K562 (cell line): Measurements from ENCODE around the gene STPG4. TPM values are rescaled to one million over a fixed set of nuclear protein-coding genes. Genes with fewer than 3 reads are reported as not detected.

Experiments used
- ARNT ChIP-seq, 2 experiments: fragments of 450-650 bp; IDR thresholded peaks; 2 replicates each; pipeline ENCODE4 v1.6.1; 2016; ENCODE audit warnings: mild to moderate bottlenecking in 1 of 2
- BHLHE40 ChIP-seq: IDR thresholded peaks from 2 replicates; pipeline ENCODE4 v1.6.1; 2011; ENCODE audit warnings: low read length, improper control_type of control experiment
- CREBBP ChIP-seq: IDR thresholded peaks from one replicate; pipeline ENCODE4 v1.6.1; 2012; ENCODE audit warnings: low read depth, mild to moderate bottlenecking, control low read depth, inconsistent platforms, low read length
- DLX4 ChIP-seq: fragments of 250-450 bp; sonication (Bioruptor Pico); IDR thresholded peaks from 2 replicates; pipeline ENCODE4 v1.6.1; 2021; ENCODE audit warnings: mild to moderate bottlenecking
- FOXP1 ChIP-seq: sonication (generic); formaldehyde crosslinking; IDR thresholded peaks from 2 replicates; pipeline ENCODE4 v1.8.0; 2022; ENCODE audit warnings: mild to moderate bottlenecking, missing genetic modification reagents
- GMEB1 ChIP-seq: fragments of 250-450 bp; sonication (Bioruptor Pico); IDR thresholded peaks from 2 replicates; pipeline ENCODE4 v1.4.0; 2020; ENCODE audit warnings: mild to moderate bottlenecking
- HNRNPUL1 ChIP-seq: fragments of 200-400 bp; formaldehyde crosslinking; IDR thresholded peaks from 2 replicates; pipeline ENCODE4 v1.6.1; 2017; ENCODE audit warnings: low read length
- IRF1 ChIP-seq: sonication (generic); formaldehyde crosslinking; IDR thresholded peaks from 2 replicates; pipeline ENCODE4 v1.8.0; 2022; ENCODE audit warnings: missing genetic modification reagents, mild to moderate bottlenecking, borderline replicate concordance
- KHSRP ChIP-seq: fragments of 450-650 bp; IDR thresholded peaks from 2 replicates; pipeline ENCODE4 v1.6.1; 2017
- MECOM ChIP-seq: fragments of 250-450 bp; sonication (Bioruptor Pico); IDR thresholded peaks from 2 replicates; pipeline ENCODE4 v1.8.0; 2022; ENCODE audit warnings: inconsistent platforms
- MTA1 ChIP-seq: fragments of 450-650 bp; IDR thresholded peaks from 2 replicates; pipeline ENCODE4 v1.6.1; 2017; ENCODE audit warnings: borderline replicate concordance
- NCOA1 ChIP-seq: fragments of 450-650 bp; IDR thresholded peaks from 2 replicates; pipeline ENCODE4 v1.6.1; 2016; ENCODE audit warnings: low read depth
- NR1H2 ChIP-seq: sonication (generic); formaldehyde crosslinking; IDR thresholded peaks from 2 replicates; pipeline ENCODE4 v1.4.0; 2020; ENCODE audit warnings: mild to moderate bottlenecking, missing genetic modification reagents
- POLR2AphosphoS5 ChIP-seq: IDR thresholded peaks from 2 replicates; pipeline ENCODE4 v1.6.1; 2011; ENCODE audit warnings: mild to moderate bottlenecking, low read depth, low read length, moderate library complexity; ENCODE audit not compliant: control insufficient read depth, insufficient read depth
- POLR2B ChIP-seq: fragments of 450-650 bp; IDR thresholded peaks from 2 replicates; pipeline ENCODE4 v1.6.1; 2018; ENCODE audit warnings: low read depth; ENCODE audit not compliant: partially characterized antibody
- PTBP1 ChIP-seq: fragments of 200-400 bp; formaldehyde crosslinking; IDR thresholded peaks from 2 replicates; pipeline ENCODE4 v1.6.1; 2017; ENCODE audit warnings: low read depth, low read length
- RBM15 ChIP-seq: fragments of 200-400 bp; formaldehyde crosslinking; IDR thresholded peaks from 2 replicates; pipeline ENCODE4 v1.6.1; 2018; ENCODE audit warnings: mild to moderate bottlenecking, low read length, moderate library complexity; ENCODE audit not compliant: insufficient read depth
- SMAD4 ChIP-seq: fragments of 250-450 bp; sonication (Bioruptor Pico); conservative IDR thresholded peaks from 2 replicates; pipeline ENCODE4 v1.8.0; 2021; ENCODE audit warnings: inconsistent platforms, mild to moderate bottlenecking, moderate library complexity
- SMARCA5 ChIP-seq: fragments of 450-650 bp; IDR thresholded peaks from 2 replicates; pipeline ENCODE4 v1.6.1; 2016
- SMARCE1 ChIP-seq: fragments of 450-650 bp; IDR thresholded peaks from 2 replicates; pipeline ENCODE4 v1.7.1; 2016; ENCODE audit warnings: mild to moderate bottlenecking
- SPI1 ChIP-seq: IDR thresholded peaks from 2 replicates; pipeline ENCODE4 v1.6.1; 2011; ENCODE audit warnings: low read depth, low read length, control low read depth, borderline replicate concordance
- SUPT5H ChIP-seq: fragments of 450-650 bp; IDR thresholded peaks from 2 replicates; pipeline ENCODE4 v1.6.1; 2016
- TEAD1 ChIP-seq, 2 experiments: fragments of 450-650 bp in 1 of 2; sonication (generic) in 1 of 2; formaldehyde crosslinking; IDR thresholded peaks; 2 replicates each; pipeline versions ENCODE4 v1.4.0 to v1.8.0; 2020 to 2022; ENCODE audit warnings: mild to moderate bottlenecking in 2 of 2, missing genetic modification reagents in 1 of 2
- ZBTB2 ChIP-seq: fragments of 450-650 bp; IDR thresholded peaks from 2 replicates; pipeline ENCODE4 v1.6.1; 2016; ENCODE audit warnings: antibody characterized with exemption
- ZBTB33 ChIP-seq: sonication (generic); formaldehyde crosslinking; IDR thresholded peaks from 2 replicates; pipeline ENCODE4 v1.8.1; 2023; ENCODE audit warnings: mild to moderate bottlenecking, missing genetic modification reagents
- ZEB2 ChIP-seq: fragments of 450-650 bp; IDR thresholded peaks from 2 replicates; pipeline ENCODE4 v1.6.1; 2016
- ZNF12 ChIP-seq: sonication (generic); formaldehyde crosslinking; IDR thresholded peaks from 2 replicates; pipeline ENCODE4 v1.4.0; 2020; ENCODE audit warnings: mild to moderate bottlenecking, missing genetic modification reagents
- polyA plus RNA-seq, 8 experiments: library from polyadenylated mRNA; depleted of rRNA in 4 of 8; stranded (reverse) in 5 of 8; unstranded in 3 of 8; fragments of >200 nt; fragmentation: Nextera tagmentation in 2 of 8; fragmentation: Illumina TruSeq in 1 of 8; extraction: Ambion mirVana in 2 of 8; extraction: Trizol in 1 of 8; gene quantifications; 2 replicates each; pipeline versions ENCODE4 v1.2.1 to v1.2.3, GENCODE V29; 2011 to 2014; ENCODE audit warnings: inconsistent platforms in 1 of 8, missing spikeins in 1 of 8
- total RNA-seq, 7 experiments: library from RNA; depleted of rRNA in 6 of 7; stranded (reverse); fragments of >200 nt in 6 of 7; fragmentation: Illumina TruSeq in 2 of 7; extraction: Trizol in 2 of 7; gene quantifications; 2 replicates each; pipeline versions ENCODE4 v1.2.1 to v1.2.3, GENCODE V29; 2011 to 2021; ENCODE audit warnings: low replicate concordance in 1 of 7

STPG4 gene
- total and polyA plus RNA-seq, 9 of the 15 experiments (the other 6 are each of a cell fraction or from before 2014, with no cell fraction given) = 0.10 to 0.68 (median 0.22) TPM; not detected in 6

- no peak for TF ChIP-seq POLR2B
- TF ChIP-seq POLR2AphosphoS5 = no peak
- TF ChIP-seq CREBBP = no peak
- no peak for TF ChIP-seq ARNT (IDR thresholded peaks at IDR 0.05)
- no peak for TF ChIP-seq ZNF12
- no peak for TF ChIP-seq FOXP1 (CRISPR knock-in tag)
- no peak for TF ChIP-seq TEAD1 (CRISPR knock-in tag; IDR thresholded peaks at IDR 0.05)
- TF ChIP-seq SMARCA5 = no peak
- peak; percentile 37; the same call in 1 of the 2 replicates for TF ChIP-seq MECOM (CRISPR knock-in tag)
- 0 out of 2 replicates have a peak, but pooled peaks have one; percentile 36 for TF ChIP-seq SMAD4 (CRISPR knock-in tag)
- TF ChIP-seq SMARCE1 = peak; percentile 69
- no peak for TF ChIP-seq HNRNPUL1
- TF ChIP-seq DLX4 (CRISPR knock-in tag) = no peak
- TF ChIP-seq ZBTB33 (CRISPR knock-in tag) = peak; percentile 83
- TF ChIP-seq KHSRP = no peak
- TF ChIP-seq SUPT5H = no peak
- TF ChIP-seq ZEB2 = peak; percentile 77; the same call in 1 of the 2 replicates
- peak; percentile 32; the same call in 1 of the 2 replicates for TF ChIP-seq ZBTB2
- TF ChIP-seq NCOA1 = 0 out of 2 replicates have a peak, but pooled peaks have one; percentile 28
- no peak for TF ChIP-seq BHLHE40
- TF ChIP-seq RBM15 = no peak
- no peak for TF ChIP-seq GMEB1 (CRISPR knock-in tag)
- no peak for TF ChIP-seq PTBP1
- TF ChIP-seq IRF1 (CRISPR knock-in tag) = no peak
- peak; percentile 42; the same call in 1 of the 2 replicates for TF ChIP-seq MTA1
- TF ChIP-seq SPI1 = peak; percentile 98
- TF ChIP-seq NR1H2 (CRISPR knock-in tag) = no peak
Measured at GRCh38 chr2:47179388-47179787, 24.3 kb upstream of the STPG4 start (continued).
